Measurements from ENCODE around the gene PDE2A.

Gene PDE2A

GRCh38 chr11:72588421-72589410 lies 85.5 kb downstream of the PDE2A start:
- no peak overlapping the region for H3K4me3 Mint-ChIP-seq
- peaks cover 0 to under 1% of the 10 kb centered on the region in 2 donors for H3K9me3 Mint-ChIP-seq
- H3K4me1 Mint-ChIP-seq: peaks cover 35 to 42% of the 10 kb centered on the region in 2 donors
- H3K27ac Mint-ChIP-seq: no peak overlapping the region
- DNase-seq (no peak), ATAC-seq (replicated peaks) (no peak)
- peaks cover 59 to 70% of the 10 kb centered on the region in 2 donors for H3K27me3 Mint-ChIP-seq
- peaks cover 0 to under 1% of the 10 kb centered on the region in 2 donors for H3K36me3 Mint-ChIP-seq

- peaks cover 0 to 1% of the 10 kb centered on the region in 2 donors for H3K9me3 Mint-ChIP-seq
- H3K4me3 Mint-ChIP-seq: no peak overlapping the region
- DNase-seq (no peak), ATAC-seq (replicated peaks) (no peak)
- no peak overlapping the region for H3K27ac Mint-ChIP-seq
- peaks cover 35 to 42% of the 10 kb centered on the region in 2 donors for H3K4me1 Mint-ChIP-seq
- H3K27me3 Mint-ChIP-seq: peaks cover 52 to 62% of the 10 kb centered on the region in 2 donors
- peaks cover 0 to 3% of the 10 kb centered on the region in 2 donors for H3K36me3 Mint-ChIP-seq
Measured at GRCh38 chr11:72587696-72588095, 86.5 kb downstream of the PDE2A start.

GRCh38 chr11:72586321-72587090 lies 87.7 kb downstream of the PDE2A start:
- Mint-ChIP-seq H3K36me3 (peaks cover 0 to 3% of the 10 kb centered on the region in 2 donors), H3K4me1 (peaks cover 25 to 30% of the 10 kb centered on the region in 2 donors), H3K27me3 (peaks cover 41 to 50% of the 10 kb centered on the region in 2 donors), H3K27ac (no peak overlapping the region), H3K4me3 (no peak overlapping the region), H3K9me3 (peaks cover 0 to 1% of the 10 kb centered on the region in 2 donors)
- ATAC-seq (replicated peaks) (no peak), DNase-seq (no peak)

GRCh38 chr11:72585762-72586311 lies 88.4 kb downstream of the PDE2A start:
- no peak overlapping the region for H3K27ac Mint-ChIP-seq
- H3K27me3 Mint-ChIP-seq: peaks cover 34 to 45% of the 10 kb centered on the region in 2 donors
- peak overlapping the region in 1 of 2 donors; percentile 62 for H3K4me3 Mint-ChIP-seq
- H3K4me1 Mint-ChIP-seq: peaks cover 22 to 31% of the 10 kb centered on the region in 2 donors
- DNase-seq: peak; percentile 67
- peak; percentile 77 for ATAC-seq (replicated peaks)
- H3K36me3 Mint-ChIP-seq: peaks cover 0 to 3% of the 10 kb centered on the region in 2 donors
- H3K9me3 Mint-ChIP-seq: peaks cover 0 to 1% of the 10 kb centered on the region in 2 donors

GRCh38 chr11:72584939-72585597 lies 89.2 kb downstream of the PDE2A start:
- Mint-ChIP-seq H3K27ac (peak overlapping the region; percentile 90), H3K9me3 (peaks cover 0 to 1% of the 10 kb centered on the region in 2 donors)
- peak; percentile 23 to 33 for ATAC-seq (replicated peaks)

GRCh38 chr11:72584293-72584938 lies 89.8 kb downstream of the PDE2A start:
- Mint-ChIP-seq H3K4me3 (peak overlapping the region; percentile 80), H3K9me3 (peaks cover 0 to 1% of the 10 kb centered on the region in 2 donors), H3K27ac (peak overlapping the region; percentile 90), H3K36me3 (peaks cover 0 to 3% of the 10 kb centered on the region in 2 donors), H3K4me1 (peaks cover 20 to 27% of the 10 kb centered on the region in 2 donors), H3K27me3 (peaks cover 24 to 36% of the 10 kb centered on the region in 2 donors)
- peak; percentile 56 to 58 for ATAC-seq (replicated peaks)
- peak; percentile 41 for DNase-seq

More at GRCh38 chr11:72584939-72585597, 89.2 kb downstream of the PDE2A start:
- Mint-ChIP-seq H3K27me3 (peaks cover 30 to 43% of the 10 kb centered on the region in 2 donors), H3K36me3 (peaks cover 0 to 3% of the 10 kb centered on the region in 2 donors), H3K4me1 (peaks cover 22 to 33% of the 10 kb centered on the region in 2 donors), H3K4me3 (peak overlapping the region; percentile 80)
- no peak for DNase-seq

GRCh38 chr11:72583616-72584292 lies 90.5 kb downstream of the PDE2A start:
- Mint-ChIP-seq H3K4me1 (peaks cover 20 to 26% of the 10 kb centered on the region in 2 donors), H3K9me3 (peaks cover 0 to 1% of the 10 kb centered on the region in 2 donors), H3K4me3 (peak overlapping the region; percentile 60 to 70), H3K36me3 (peaks cover 0 to 3% of the 10 kb centered on the region in 2 donors), H3K27ac (no peak overlapping the region), H3K27me3 (peaks cover 19 to 32% of the 10 kb centered on the region in 2 donors)
- DNase-seq (no peak), ATAC-seq (replicated peaks) (no peak)

GRCh38 chr11:72583177-72583553 lies 91.1 kb downstream of the PDE2A start:
- DNase-seq (no peak), ATAC-seq (replicated peaks) (no peak)
- peaks cover 19 to 33% of the 10 kb centered on the region in 2 donors for H3K27me3 Mint-ChIP-seq
- H3K36me3 Mint-ChIP-seq: peaks cover 0 to 3% of the 10 kb centered on the region in 2 donors
- peaks cover 20 to 26% of the 10 kb centered on the region in 2 donors for H3K4me1 Mint-ChIP-seq
- no peak overlapping the region for H3K27ac Mint-ChIP-seq
- H3K4me3 Mint-ChIP-seq: no peak overlapping the region
- peaks cover 0 to 1% of the 10 kb centered on the region in 2 donors for H3K9me3 Mint-ChIP-seq

- Mint-ChIP-seq H3K27ac (no peak overlapping the region), H3K36me3 (peaks cover 0 to 3% of the 10 kb centered on the region in 2 donors), H3K4me3 (no peak overlapping the region), H3K9me3 (peaks cover 0 to 1% of the 10 kb centered on the region in 2 donors), H3K27me3 (peaks cover 14 to 29% of the 10 kb centered on the region in 2 donors), H3K4me1 (peaks cover 20 to 26% of the 10 kb centered on the region in 2 donors)
- no peak for ATAC-seq (replicated peaks)
- no peak for DNase-seq
Measured at GRCh38 chr11:72582206-72583176, 91.7 kb downstream of the PDE2A start.

- Mint-ChIP-seq H3K27ac (no peak overlapping the region), H3K36me3 (peaks cover 0 to 3% of the 10 kb centered on the region in 2 donors), H3K4me1 (peaks cover 20 to 25% of the 10 kb centered on the region in 2 donors), H3K4me3 (no peak overlapping the region), H3K27me3 (peaks cover 6 to 20% of the 10 kb centered on the region in 2 donors), H3K9me3 (peaks cover 0 to 1% of the 10 kb centered on the region in 2 donors)
- DNase-seq: no peak
- no peak for ATAC-seq (replicated peaks)
Measured at GRCh38 chr11:72581067-72581466, 93.2 kb downstream of the PDE2A start.

- Mint-ChIP-seq H3K36me3 (peaks cover 0 to 3% of the 10 kb centered on the region in 2 donors), H3K4me1 (peaks cover 16 to 20% of the 10 kb centered on the region in 2 donors), H3K27me3 (peaks cover 6 to 16% of the 10 kb centered on the region in 2 donors), H3K4me3 (no peak overlapping the region), H3K27ac (no peak overlapping the region), H3K9me3 (peaks cover 0 to 1% of the 10 kb centered on the region in 2 donors)
- ATAC-seq (replicated peaks) (no peak), DNase-seq (no peak)
Measured at GRCh38 chr11:72580642-72580950, 93.6 kb downstream of the PDE2A start.

Data from stimulated activated naive B cell treated with anti-CD40 and anti-IgM and Interleukin-4, amounts not matched to agents 10 μg/mL and 1 μg/mL and 100 μg/mL, for 72 hours (primary cell).